GM12872 (cell line): Measurements from ENCODE around the gene OR2F2.

ENCODE experiments used
- CTCF ChIP-seq: IDR thresholded peaks from 3 replicates; pipeline ENCODE4 v1.5.1; 2011; ENCODE audit warnings: low read depth, mild to moderate bottlenecking, low read length, moderate library complexity; ENCODE audit not compliant: insufficient read depth

Gene OR2F2

GRCh38 chr7:143934526-143935325 is at the start of gene OR2F2:
Gene OR2F2 (plus strand): TSS chr7:143935233. CDS start chr7:143935233, 0 bp downstream.
- TF ChIP-seq CTCF: no peak

GRCh38 chr7:143885951-143886350 is 49.1 kb upstream of the OR2F2 start:
- no peak for TF ChIP-seq CTCF

GRCh38 chr7:143886826-143887477 is 48.1 kb upstream of the OR2F2 start:
- no peak for TF ChIP-seq CTCF

GRCh38 chr7:143889068-143889467 is 46.0 kb upstream of the OR2F2 start:
- no peak for TF ChIP-seq CTCF

GRCh38 chr7:143890558-143890957 is 44.5 kb upstream of the OR2F2 start:
- TF ChIP-seq CTCF: no peak

GRCh38 chr7:143891457-143891856 is 43.6 kb upstream of the OR2F2 start:
- no peak for TF ChIP-seq CTCF

GRCh38 chr7:143892527-143893300 is 42.3 kb upstream of the OR2F2 start:
- TF ChIP-seq CTCF: peak; percentile 61; the same call in 2 of the 3 replicates
